ENCODE data around the gene ZNF350.
"Not testable (repeated sequence)": the region's sequence is repeated elsewhere in the genome, so short reads cannot be mapped to it uniquely, and the experiment has no call there.

The ZNF350 gene

DNA sequence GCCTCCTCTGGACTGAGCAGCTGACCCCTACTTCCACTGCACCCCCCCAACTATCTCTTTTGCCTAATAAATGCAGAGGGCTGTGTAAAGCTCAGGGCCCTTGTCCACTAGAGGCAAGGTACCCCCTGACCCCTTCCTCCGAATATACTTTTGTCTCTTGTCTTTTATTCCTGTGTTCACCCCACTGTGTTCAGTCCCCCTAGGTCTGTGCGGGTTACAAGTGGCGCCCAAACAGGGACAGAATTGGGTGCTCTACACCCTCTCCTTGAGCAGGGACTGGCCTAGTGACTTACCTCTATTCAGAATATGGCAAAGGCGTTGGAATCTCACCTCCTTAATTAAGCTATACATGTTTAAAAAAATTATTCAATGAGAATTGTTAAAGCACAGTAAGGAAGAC, 15.0 kb downstream of the ZNF350 start:
- DNase-seq (ENCODE audit: low read depth), result no peak

DNA sequence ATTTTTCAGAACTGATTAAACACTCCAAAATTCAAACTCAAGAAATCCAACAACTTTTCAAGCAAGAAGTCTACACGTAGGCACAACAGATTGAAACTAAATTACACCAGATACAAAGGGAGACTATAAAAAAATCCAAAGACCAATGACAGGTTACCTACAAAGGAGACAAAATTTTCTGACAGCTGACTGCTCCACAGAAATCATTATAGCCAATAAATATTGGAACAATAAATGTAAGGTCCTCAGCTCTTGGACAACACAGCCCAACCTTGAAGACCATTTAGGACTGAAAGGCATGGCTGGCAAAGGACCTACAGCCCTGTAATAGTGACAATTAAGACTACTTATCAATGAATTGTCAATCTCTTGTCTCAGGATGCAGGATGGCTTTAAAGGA, 15.9 kb downstream of the ZNF350 start:
- no peak for DNase-seq (ENCODE audit: low read depth)

DNA sequence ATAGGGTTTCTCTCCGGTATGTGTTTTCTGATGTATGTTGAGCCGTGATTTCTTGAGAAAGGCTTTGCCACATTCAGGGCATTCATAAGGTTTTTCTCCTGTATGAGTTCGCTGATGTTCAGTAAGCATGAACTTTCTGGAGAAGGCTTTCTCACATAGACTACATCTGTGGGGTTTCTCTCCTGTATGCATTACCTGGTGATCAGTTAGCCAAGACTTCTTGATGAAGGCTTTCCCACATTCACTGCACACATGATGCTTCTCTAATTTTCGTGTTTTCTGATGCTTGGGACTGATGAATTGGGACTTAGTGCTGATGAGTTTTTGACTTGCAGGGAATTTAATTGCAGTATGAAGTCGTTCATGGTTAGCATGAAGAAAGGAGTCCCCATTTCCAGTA, 21.1 kb downstream of the ZNF350 start:
- no peak for DNase-seq (ENCODE audit: low read depth)

DNA sequence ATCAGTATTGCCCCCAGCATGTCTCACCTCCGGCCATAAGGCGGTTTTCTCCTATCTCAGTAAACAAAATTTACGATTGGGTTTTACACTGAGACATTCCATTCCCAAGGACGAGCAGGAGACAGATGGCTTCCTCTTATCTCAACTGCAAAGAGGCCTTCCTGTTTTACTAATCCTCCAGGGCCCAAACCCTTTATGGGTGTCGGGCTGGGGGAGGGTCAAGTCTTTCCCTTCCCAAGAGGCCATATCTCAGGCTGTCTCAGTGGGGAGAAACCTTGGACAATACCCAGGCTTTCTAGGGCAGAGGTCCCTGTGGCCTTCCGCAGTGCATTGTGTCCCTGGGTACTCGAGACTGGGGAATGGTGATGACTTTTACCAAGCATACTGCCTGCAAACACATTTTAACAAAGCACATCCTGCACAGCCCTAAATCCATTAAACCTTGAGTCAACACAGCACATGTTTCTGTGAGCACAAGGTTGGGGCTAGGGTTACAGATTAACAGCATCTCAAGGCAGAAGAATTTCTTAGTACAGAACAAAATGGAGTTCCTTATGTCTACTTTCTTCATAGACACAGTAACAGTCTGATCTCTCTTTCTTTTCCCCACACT, 25.9 kb downstream of the ZNF350 start:
- DNase-seq (ENCODE audit: low read depth), result not testable (repeated sequence)

DNA sequence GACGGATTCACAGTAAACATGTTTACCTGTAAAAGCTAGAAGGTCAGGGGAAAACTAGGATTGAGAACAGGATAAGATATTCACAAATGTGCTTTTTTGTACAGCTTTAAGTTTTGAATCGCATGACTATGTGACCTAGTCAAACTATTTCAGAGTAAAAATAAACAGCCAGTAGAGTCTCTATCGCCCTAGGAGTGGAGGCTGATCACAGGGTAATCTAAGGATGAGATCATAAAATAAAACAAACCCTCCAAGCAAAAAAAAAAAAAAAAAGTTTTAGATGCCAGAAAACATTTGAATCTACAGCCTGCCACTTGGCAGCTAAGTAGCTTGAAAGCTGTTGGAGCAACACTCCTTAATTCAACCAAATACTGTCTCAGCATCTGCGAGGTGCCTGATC, 26.8 kb downstream of the ZNF350 start:
- no peak for DNase-seq (ENCODE audit: low read depth)

DNA sequence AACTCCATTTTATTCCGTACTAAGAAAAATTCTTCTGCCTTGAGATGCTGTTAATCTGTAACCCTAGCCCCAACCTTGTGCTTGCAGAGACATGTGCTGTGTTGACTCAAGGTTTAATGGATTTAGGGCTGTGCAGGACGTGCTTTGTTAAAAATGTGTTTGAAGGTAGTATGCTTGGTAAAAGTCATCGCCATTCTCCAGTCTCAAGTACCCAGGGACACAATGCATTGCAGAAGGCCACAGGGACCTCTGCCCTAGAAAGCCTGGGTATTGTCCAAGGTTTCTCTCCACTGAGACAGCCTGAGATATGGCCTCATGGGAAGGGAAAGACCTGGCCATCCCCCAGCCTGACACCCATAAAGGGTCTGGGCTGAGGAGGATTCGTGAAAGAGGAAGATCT, 28.8 kb downstream of the ZNF350 start:
- DNase-seq (ENCODE audit: low read depth), result not testable (repeated sequence)

DNA sequence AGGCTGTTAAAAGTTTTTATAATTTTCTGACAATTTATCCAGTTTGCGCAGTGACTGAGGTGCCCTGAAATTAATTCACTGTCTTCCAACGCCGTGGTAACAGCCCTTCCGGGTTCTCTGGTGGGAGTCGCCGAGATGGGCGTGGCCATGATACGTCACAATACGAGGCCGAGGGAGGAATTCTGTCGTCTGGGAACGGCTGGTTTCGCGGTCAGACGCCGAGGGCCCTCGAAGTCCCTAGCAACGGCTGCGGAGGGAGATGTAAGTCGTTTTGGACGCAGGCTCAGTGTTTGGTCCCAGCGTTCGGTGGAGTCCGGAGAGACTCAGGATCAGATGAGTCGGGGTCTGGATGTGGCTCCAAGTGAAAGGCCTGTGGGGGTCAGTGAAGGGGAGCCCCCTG, 37.7 kb downstream of the ZNF350 start:
- DNase-seq (ENCODE audit: low read depth), result no peak

DNA sequence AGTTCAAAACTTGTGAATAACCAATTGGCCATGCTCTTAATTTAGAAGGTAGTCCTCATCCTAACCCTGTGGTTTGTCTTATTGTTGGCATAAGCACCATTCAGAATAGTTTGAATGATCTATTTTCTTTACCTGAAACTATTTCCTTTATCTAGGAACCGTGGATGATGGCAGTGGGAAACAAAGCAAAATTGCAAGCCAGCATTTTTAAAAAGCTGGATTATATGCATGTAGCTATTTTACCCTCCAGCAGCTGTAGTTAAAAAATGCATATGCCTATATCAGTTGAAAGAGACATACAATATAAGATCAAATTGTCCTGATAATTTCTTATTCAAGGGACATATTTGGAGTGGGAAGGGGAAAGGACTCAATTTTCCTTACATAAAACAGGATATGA, 40.0 kb downstream of the ZNF350 start:
- DNase-seq (ENCODE audit: low read depth), result no peak

DNA sequence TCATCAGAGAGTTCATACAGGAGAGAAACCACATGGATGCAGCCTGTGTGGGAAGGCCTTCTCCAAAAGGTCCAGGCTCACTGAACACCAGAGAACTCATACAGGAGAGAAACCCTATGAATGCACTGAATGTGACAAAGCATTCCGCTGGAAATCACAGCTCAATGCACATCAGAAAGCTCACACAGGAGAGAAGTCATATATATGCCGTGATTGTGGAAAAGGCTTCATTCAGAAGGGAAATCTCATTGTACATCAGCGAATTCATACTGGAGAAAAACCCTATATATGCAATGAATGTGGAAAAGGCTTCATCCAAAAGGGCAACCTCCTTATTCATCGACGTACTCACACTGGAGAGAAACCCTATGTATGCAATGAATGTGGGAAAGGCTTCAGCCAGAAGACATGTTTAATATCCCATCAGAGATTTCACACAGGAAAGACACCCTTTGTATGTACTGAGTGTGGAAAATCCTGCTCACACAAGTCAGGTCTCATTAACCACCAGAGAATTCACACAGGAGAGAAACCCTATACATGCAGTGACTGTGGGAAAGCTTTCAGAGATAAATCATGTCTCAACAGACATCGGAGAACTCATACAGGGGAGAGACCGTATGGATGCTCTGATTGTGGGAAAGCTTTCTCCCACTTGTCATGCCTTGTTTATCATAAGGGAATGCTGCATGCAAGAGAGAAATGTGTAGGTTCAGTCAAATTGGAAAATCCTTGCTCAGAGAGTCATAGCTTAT, 41.7 kb downstream of the ZNF350 start:
- no peak for DNase-seq (ENCODE audit: low read depth)

DNA sequence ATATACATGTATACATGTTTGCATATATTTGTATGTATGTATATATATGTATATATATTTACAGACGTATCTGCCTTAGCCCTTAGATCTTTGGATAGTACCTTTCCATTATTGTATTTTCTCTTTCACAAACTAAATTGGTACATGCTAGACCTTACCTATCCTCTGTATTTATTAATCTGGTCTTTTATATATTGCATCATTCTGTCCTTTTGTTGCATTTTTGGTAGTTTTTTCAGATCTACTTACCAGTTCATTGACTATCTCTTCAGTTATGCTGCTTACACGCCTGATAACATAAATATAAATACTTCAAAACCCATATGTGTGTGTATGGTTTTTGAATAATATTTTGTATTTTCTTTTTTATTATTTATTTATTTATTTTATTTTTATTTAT, 47.7 kb downstream of the ZNF350 start:
- DNase-seq (ENCODE audit: low read depth), result no peak

DNA sequence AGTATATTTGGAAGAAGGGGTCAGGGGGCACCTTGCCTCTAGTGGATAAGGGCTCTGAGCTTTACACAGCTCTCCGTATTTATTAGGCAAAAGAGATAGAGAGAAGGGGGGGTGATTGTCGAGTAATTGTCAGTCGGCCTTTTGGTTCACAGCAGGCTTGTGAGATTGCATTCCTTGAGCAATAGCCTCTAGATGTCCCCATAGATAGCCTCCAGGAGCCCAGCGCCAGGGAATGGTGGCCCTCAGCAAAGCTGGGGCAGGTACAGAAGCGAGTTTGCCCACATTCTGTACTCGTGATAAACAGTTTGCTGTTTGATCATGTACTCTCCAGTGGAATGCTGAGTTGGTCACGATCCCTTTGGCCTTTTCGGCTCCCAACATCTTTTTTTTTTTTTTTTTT, 54.7 kb downstream of the ZNF350 start:
- no peak for DNase-seq (ENCODE audit: low read depth)

DNA sequence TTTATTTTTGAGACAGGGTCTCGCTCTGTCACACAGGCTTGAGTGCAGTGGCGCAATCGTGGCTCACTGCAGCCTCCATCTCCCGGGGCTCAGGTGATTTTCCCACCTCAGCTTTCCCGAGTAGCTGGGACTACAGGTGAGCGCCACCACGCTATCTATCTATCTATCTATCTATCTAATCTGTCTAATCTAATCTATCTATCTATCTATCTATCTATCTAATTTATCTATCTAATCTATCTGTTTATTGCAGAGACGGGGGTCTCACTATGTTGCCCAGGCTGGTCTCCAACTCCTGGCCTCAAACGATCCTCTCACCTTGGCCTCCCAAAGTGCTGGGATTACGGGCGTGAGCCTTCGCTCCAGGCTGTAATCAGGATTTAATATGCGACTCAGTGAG, 58.8 kb downstream of the ZNF350 start:
- no peak for DNase-seq (ENCODE audit: low read depth)

DNA sequence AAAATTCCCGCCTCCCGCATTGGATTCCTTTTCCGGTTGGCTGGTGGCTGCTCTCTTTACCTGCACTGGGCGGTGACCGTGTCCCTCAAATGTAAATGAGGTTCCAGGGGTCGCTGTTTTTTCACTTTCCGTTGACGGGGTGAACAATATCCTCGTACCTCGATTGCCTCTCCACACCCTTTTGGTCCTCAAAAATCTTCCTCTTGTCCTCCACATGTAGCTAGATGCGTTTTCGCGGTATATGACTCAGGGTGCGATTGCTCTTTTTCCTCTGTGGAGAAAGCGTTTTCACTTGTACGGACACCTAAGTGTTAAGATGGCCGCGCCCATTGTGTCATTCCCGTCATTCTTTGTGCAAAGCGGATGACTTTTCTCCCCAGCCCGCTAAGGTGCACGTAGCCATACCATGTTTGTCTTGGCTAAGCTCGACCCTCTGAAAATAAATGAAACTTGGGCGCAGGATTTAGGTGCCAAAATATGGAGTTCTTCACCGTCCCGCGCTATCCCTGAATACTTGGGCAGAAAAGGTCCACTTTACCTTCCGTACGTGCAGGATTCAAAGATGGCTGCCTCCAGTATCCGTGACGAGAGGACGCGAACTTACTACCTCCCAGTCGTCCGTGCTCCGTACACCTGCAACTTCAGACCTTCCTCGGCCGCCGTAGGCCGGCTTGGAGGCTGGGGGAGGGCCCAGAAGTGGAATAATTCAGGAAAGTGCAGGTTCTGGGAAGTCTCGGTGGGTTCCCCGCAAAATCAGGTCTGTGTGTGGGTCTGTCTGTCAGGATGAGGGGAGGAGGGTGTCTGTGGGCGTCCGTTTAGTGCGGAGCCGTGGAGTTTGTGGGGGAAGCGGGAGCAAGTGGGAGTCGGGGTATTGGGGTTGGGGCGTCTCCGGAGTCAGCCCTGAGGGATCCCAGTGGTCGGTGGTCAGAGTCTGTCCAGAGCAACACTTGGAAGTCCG, 59.6 kb downstream of the ZNF350 start, which contains the start of gene ZNF613:
ZNF613 (plus strand) TSS at position 689 of the 958 bp plus-strand sequence. CDS start 8,749 bp downstream, outside the sequence.
- DNase-seq (ENCODE audit: low read depth), result peak; percentile 69

DNA sequence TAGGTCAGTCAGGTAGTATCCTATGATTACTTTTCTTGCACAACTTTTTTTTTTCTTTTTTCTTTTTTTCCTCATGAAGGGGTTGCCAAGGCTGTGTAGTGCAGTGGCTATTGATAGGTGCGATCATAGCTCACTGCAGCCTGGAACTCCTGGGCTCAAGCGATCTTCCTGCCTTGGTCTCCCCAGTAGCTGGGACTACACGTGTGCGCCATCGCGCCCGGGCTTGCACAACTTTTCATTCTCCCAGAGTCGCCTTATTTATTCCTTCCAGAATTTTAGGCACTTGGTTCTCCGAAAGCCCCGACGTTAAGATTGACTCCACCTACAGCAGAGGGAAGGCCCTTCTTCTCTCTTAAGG, 60.2 kb downstream of the ZNF350 start:
- DNase-seq (ENCODE audit: low read depth), result no peak

DNA sequence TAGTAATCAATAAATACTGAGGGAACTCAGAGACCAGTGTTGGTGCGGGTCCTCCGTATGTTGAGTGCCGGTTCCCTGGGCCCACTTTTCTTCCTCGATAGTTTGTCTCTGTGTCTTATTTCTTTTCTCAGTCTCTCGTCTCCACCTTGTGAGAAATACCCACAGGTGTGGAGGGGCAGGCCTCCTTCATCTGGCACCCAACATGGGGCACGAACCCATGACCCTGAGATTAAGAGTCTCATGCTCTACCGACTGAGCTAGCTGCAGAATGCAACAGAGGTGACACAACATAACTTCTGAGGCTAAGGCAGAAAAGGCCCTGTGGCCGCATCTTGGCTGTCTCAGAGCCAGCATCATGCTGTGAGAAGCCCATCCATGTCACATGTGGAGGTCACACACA, 64.7 kb downstream of the ZNF350 start:
- DNase-seq (ENCODE audit: low read depth), result no peak

DNA sequence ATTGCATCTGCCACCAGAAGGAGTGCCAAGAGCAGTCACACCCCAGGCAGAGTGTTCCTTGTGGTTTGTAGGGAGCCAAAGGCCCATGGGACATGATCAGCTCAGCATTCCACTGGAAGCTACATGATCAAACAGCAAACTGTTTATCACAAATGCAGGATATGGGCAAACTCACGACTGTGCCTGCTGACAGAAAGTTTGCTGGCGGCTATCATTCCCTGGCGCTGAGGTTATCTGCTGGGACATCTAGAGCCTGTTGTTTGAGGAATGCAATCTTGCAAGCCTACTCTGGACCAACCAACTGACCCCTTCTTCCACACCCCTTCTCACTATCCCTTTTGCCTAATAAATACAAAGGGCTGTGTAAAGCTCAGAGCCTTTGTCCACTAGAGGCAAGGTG, 67.0 kb downstream of the ZNF350 start:
- no peak for DNase-seq (ENCODE audit: low read depth)

DNA sequence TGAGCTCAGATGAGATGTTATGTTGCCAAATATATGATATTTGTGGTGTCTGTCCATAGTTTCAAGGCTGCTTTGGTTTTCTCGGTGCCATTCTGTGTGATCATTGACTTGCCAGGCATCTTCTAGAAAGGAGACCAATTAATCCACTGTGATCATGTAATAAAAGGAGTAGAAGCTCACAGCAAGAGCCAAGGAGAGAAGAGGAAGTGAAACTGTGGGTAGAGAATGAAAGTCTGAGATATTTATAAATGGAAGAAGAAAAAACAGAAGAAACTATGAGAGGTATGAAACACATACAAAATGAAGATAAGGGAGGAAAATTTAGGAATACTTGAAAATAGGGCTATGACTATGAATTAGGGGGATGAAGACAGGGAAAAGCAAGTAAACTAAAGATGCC, 70.5 kb downstream of the ZNF350 start:
- DNase-seq (ENCODE audit: low read depth), result no peak

DNA sequence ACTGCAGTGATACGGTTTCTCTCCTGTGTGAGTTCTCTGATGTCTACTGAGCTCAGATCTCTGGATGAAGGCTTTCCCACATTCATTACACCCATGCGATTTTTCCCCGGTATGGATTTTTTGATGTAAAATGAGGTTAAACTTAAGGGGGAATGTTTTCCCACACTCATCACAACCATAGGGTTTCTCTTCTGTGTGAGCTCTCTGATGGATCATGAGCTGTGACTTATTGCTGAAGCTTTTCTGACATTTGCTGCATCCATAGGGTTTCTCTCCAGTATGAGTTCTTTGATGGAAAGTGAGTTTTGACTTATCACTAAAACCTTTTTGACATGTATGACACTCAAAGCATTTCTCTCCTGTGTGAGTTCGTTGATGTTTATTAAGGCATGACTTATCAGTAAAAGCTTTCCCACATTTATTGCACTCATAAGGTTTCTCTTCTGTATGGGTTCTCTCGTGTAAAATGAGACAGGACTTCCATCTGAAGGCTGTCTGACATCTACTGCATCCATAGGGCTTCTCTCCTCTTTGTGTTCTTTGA, 71.2 kb downstream of the ZNF350 start:
- DNase-seq (ENCODE audit: low read depth), result no peak
